ENCODE measurements around the gene ZG16. TPM values are rescaled to one million over a fixed set of nuclear protein-coding genes. Genes with fewer than 3 reads are reported as not detected.
"Not testable (repeated sequence)": the region's sequence is repeated elsewhere in the genome, so short reads cannot be mapped to it uniquely, and the experiment has no call there.

The ZG16 gene, protein sequence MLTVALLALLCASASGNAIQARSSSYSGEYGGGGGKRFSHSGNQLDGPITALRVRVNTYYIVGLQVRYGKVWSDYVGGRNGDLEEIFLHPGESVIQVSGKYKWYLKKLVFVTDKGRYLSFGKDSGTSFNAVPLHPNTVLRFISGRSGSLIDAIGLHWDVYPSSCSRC
- not detected for total RNA-seq

DNA sequence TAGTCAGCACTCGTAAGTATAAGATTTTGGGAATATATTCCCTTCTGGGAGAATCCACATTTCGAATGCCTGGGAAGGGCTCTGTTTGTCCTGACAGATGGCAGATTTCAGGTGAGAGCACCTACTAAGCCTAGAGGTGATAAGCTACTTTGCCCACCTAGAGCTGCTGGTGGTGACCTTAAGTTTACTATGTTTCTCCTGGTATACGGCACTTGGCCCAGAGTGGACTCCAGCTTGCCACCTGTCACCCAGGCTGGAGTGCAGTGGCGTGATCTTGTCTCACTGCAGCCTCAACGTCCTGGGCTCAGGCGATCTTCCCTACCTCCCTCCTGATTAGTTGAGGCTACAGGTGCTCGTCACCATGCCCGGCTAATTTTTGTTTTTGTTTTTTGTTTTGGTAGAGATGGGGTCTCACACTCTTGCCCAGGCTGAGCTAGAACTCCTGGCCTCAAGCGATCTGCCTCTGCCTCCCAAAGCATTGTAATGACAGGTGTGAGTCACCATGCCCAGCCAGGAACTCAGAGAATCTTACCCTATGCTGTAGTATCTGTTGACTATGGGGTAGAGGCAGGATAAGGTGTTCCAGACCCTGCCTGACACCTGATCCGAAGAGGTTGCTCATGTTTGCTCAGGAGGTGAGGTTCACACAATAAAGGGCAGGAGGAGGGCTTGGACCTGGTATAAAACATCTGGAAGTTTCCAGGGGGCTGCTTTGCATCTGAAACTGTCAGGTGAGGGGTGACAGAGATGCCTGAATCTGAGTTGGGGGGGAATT is at the start of gene ZG16:
TSS of gene ZG16 (plus strand) at position 681 of the 775 bp plus-strand sequence. CDS start 1,011 bp downstream, outside the sequence.
- H3K4me3 Mint-ChIP-seq, result no peak within 1 kb of the TSS
- DNase-seq (ENCODE audit: low spot score), result no peak
- H3K4me1 Mint-ChIP-seq (ENCODE audit: low read depth in 2 of 2), result no peaks in the 10 kb centered on the region
- H3K9me3 Mint-ChIP-seq, result no peaks in the 10 kb centered on the region
- no peak within 1 kb of the TSS for H3K27ac Mint-ChIP-seq
- H3K27me3 Mint-ChIP-seq, result peaks cover 0 to 3% of the 10 kb centered on the region in 2 donors
- no peak for ATAC-seq
- H3K36me3 Mint-ChIP-seq, result no peaks in the 10 kb centered on the region

GRCh38 chr16:29729116-29729521 is 48.9 kb upstream of the ZG16 start:
- ATAC-seq, result no peak
- H3K9me3 Mint-ChIP-seq, result no peaks in the 10 kb centered on the region

GRCh38 chr16:29730649-29731048 is 47.4 kb upstream of the ZG16 start:
- Mint-ChIP-seq H3K27ac (peak overlapping the region; percentile 76 to 83), H3K4me1 (ENCODE audit: low read depth in 2 of 2) (peaks cover 19 to 21% of the 10 kb centered on the region in 2 donors), H3K9me3 (no peaks in the 10 kb centered on the region), H3K4me3 (peak overlapping the region; percentile 57), H3K27me3 (no peaks in the 10 kb centered on the region), H3K36me3 (no peaks in the 10 kb centered on the region)
- no peak for DNase-seq (ENCODE audit: low spot score)
- no peak for ATAC-seq

More at GRCh38 chr16:29729116-29729521, 48.9 kb upstream of the ZG16 start:
- no peak overlapping the region for H3K27ac Mint-ChIP-seq
- H3K4me1 Mint-ChIP-seq (ENCODE audit: low read depth in 2 of 2), result peaks cover 14 to 17% of the 10 kb centered on the region in 2 donors
- no peaks in the 10 kb centered on the region for H3K27me3 Mint-ChIP-seq
- H3K36me3 Mint-ChIP-seq, result no peaks in the 10 kb centered on the region
- no peak overlapping the region for H3K4me3 Mint-ChIP-seq
- no peak for DNase-seq (ENCODE audit: low spot score)

GRCh38 chr16:29731768-29732601 is 46.1 kb upstream of the ZG16 start:
- peak overlapping the region; percentile 69 to 76 for H3K27ac Mint-ChIP-seq
- not testable (repeated sequence) for H3K36me3 Mint-ChIP-seq; H3K9me3 Mint-ChIP-seq; DNase-seq (ENCODE audit: low spot score); H3K27me3 Mint-ChIP-seq
- peaks cover 23 to 31% of the 10 kb centered on the region in 2 donors for H3K4me1 Mint-ChIP-seq (ENCODE audit: low read depth in 2 of 2)
- H3K4me3 Mint-ChIP-seq, result peak overlapping the region; percentile 57
- peak; percentile 72 to 78 for ATAC-seq

- peaks cover 44 to 47% of the 10 kb centered on the region in 2 donors for H3K4me1 Mint-ChIP-seq (ENCODE audit: low read depth in 2 of 2)
- no peaks in the 10 kb centered on the region for H3K9me3 Mint-ChIP-seq
- no peaks in the 10 kb centered on the region for H3K36me3 Mint-ChIP-seq
- no peak overlapping the region for H3K27ac Mint-ChIP-seq
- H3K4me3 Mint-ChIP-seq, result no peak overlapping the region
- no peaks in the 10 kb centered on the region for H3K27me3 Mint-ChIP-seq
- ATAC-seq (no peak), DNase-seq (ENCODE audit: low spot score) (no peak)
Observed at GRCh38 chr16:29734786-29735185, 43.3 kb upstream of the ZG16 start.

DNA sequence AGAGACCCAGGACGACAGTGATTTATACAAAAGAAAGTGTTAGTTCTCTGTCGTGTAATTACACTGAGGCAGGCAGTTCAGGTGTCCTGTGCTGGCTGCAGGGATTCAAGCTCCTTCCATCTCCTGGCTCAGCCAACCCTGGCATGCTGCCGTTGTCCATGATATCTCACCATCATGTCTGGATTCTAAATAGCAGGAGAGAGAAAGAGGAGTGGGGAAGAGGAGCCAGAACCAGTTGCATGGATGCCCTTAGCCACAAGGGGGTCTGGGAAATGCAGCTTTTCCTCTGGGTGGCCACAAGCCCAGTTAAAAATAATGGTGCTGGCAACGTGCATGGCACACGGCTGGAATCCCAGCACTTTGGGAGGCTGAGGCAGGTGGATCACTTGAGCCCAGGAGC is 41.9 kb upstream of the ZG16 start:
- Mint-ChIP-seq H3K9me3 (no peaks in the 10 kb centered on the region), H3K36me3 (no peaks in the 10 kb centered on the region), H3K4me3 (no peak overlapping the region), H3K4me1 (ENCODE audit: low read depth in 2 of 2) (peaks cover 54% of the 10 kb centered on the region in 2 donors), H3K27ac (peak overlapping the region in 1 of 2 donors; percentile 45), H3K27me3 (no peaks in the 10 kb centered on the region)
- ATAC-seq (no peak), DNase-seq (ENCODE audit: low spot score) (no peak)

GRCh38 chr16:29736764-29737163 is 41.3 kb upstream of the ZG16 start:
- ATAC-seq (no peak), DNase-seq (ENCODE audit: low spot score) (no peak)
- Mint-ChIP-seq H3K4me1 (ENCODE audit: low read depth in 2 of 2) (peaks cover 56 to 57% of the 10 kb centered on the region in 2 donors), H3K36me3 (no peaks in the 10 kb centered on the region), H3K27ac (peak overlapping the region; percentile 45 to 55), H3K9me3 (no peaks in the 10 kb centered on the region), H3K4me3 (no peak overlapping the region), H3K27me3 (no peaks in the 10 kb centered on the region)

GRCh38 chr16:29737713-29738112 is 40.3 kb upstream of the ZG16 start:
- Mint-ChIP-seq H3K4me3 (peak overlapping the region; percentile 65), H3K4me1 (ENCODE audit: low read depth in 2 of 2) (peaks cover 51 to 53% of the 10 kb centered on the region in 2 donors), H3K27me3 (no peaks in the 10 kb centered on the region), H3K9me3 (no peaks in the 10 kb centered on the region), H3K36me3 (no peaks in the 10 kb centered on the region), H3K27ac (peak overlapping the region; percentile 55 to 75)
- ATAC-seq (no peak), DNase-seq (ENCODE audit: low spot score) (no peak)

- H3K9me3 Mint-ChIP-seq, result no peaks in the 10 kb centered on the region
- ATAC-seq (peak; percentile 84 to 85), DNase-seq (ENCODE audit: low spot score) (no peak)
- no peaks in the 10 kb centered on the region for H3K27me3 Mint-ChIP-seq
- H3K27ac Mint-ChIP-seq, result peak overlapping the region; percentile 55 to 75
- H3K4me3 Mint-ChIP-seq, result peak overlapping the region; percentile 65
- H3K4me1 Mint-ChIP-seq (ENCODE audit: low read depth in 2 of 2), result peaks cover 49 to 50% of the 10 kb centered on the region in 2 donors
- H3K36me3 Mint-ChIP-seq, result no peaks in the 10 kb centered on the region
Observed at GRCh38 chr16:29738514-29738913, 39.5 kb upstream of the ZG16 start.

- not testable (repeated sequence) for H3K4me3 Mint-ChIP-seq
Observed at GRCh38 chr16:29739927-29740629, 38.0 kb upstream of the ZG16 start.

DNA sequence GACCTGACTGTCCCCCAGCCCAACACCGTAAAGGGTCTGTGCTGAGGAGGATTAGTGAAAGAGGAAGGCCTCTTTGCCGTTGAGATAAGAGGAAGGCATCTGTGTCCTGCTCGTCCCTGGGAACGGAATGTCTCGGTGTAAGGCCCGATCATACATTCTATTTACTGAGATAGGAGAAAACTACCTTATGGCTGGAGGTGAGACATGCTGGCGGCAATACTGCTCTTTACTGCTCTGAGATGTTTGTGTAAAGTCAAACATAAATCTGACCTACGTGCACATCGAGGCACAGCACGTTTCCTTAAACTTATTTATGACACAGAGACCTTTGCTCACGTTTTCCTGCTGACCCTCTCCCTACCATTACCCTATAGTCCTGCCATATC is 37.4 kb upstream of the ZG16 start:
- H3K9me3 Mint-ChIP-seq; H3K4me3 Mint-ChIP-seq; ATAC-seq; DNase-seq (ENCODE audit: low spot score); H3K27me3 Mint-ChIP-seq; H3K36me3 Mint-ChIP-seq: not testable (repeated sequence)
- Mint-ChIP-seq H3K27ac (peak overlapping the region; percentile 55 to 78), H3K4me1 (ENCODE audit: low read depth in 2 of 2) (peaks cover 54 to 64% of the 10 kb centered on the region in 2 donors)

More at GRCh38 chr16:29739927-29740629, 38.0 kb upstream of the ZG16 start:
- ATAC-seq; H3K9me3 Mint-ChIP-seq; H3K36me3 Mint-ChIP-seq; DNase-seq (ENCODE audit: low spot score); H3K27me3 Mint-ChIP-seq: not testable (repeated sequence)
- peak overlapping the region; percentile 55 to 78 for H3K27ac Mint-ChIP-seq
- H3K4me1 Mint-ChIP-seq (ENCODE audit: low read depth in 2 of 2), result peaks cover 52 to 61% of the 10 kb centered on the region in 2 donors

- DNase-seq (ENCODE audit: low spot score), result no peak
- ATAC-seq, result no peak
- no peaks in the 10 kb centered on the region for H3K36me3 Mint-ChIP-seq
- no peaks in the 10 kb centered on the region for H3K27me3 Mint-ChIP-seq
- H3K4me3 Mint-ChIP-seq, result peak overlapping the region; percentile 53
- H3K27ac Mint-ChIP-seq, result peak overlapping the region; percentile 85 to 99
- no peaks in the 10 kb centered on the region for H3K9me3 Mint-ChIP-seq
- H3K4me1 Mint-ChIP-seq (ENCODE audit: low read depth in 2 of 2), result peaks cover 56 to 72% of the 10 kb centered on the region in 2 donors
Observed at GRCh38 chr16:29742683-29743275, 35.3 kb upstream of the ZG16 start.

DNA sequence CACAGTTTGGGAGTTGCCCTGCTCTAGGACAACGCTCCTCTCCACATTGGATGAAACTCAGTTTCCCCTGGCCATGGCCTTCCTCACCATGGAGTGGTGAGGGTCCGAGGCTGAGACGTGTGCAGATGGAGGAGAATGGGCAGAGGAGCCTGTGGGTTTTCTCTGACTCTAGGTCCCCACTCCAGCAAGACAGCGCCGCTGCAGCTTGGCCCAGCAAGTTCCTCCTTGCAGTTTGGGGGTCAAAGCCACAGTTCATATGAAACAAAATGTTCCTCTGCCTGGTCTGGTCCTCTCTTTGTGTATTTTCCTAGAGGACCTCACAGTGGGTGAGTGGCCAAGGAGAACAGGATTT is 34.6 kb upstream of the ZG16 start:
- Mint-ChIP-seq H3K9me3 (no peaks in the 10 kb centered on the region), H3K27ac (peak overlapping the region; percentile 85 to 99), H3K4me1 (ENCODE audit: low read depth in 2 of 2) (peaks cover 49 to 65% of the 10 kb centered on the region in 2 donors), H3K36me3 (no peaks in the 10 kb centered on the region), H3K4me3 (peak overlapping the region; percentile 53), H3K27me3 (no peaks in the 10 kb centered on the region)
- DNase-seq (ENCODE audit: low spot score), result no peak
- no peak for ATAC-seq
